Calu3 (cell line): ENCODE data around the gene TYSND1. TPM values are rescaled to one million over a fixed set of nuclear protein-coding genes. Genes with fewer than 3 reads are reported as not detected.

Experiments
- BruUV-seq: library from RNA; stranded (reverse); fragments of 400-500 nt; replicated peaks from 2 replicates; lab custom pipeline; 2021; lab: Mats Ljungman, UMichigan
- CTCF ChIA-PET: fragments of 300-600 bp; sonication (Branson Sonifier 250); formaldehyde crosslinking; loops from one replicate; lab custom pipeline; 2022; ENCODE audit warnings: antibody characterized with exemption; lab: Charles Lee
- DNase-seq: peaks from one replicate; pipeline ENCODE4 v3.0.0; 2022
- H3K27ac Mint-ChIP-seq: one replicate; pipeline ENCODE4 v1.8.0; 2022; ENCODE audit warnings: mixed read lengths; ENCODE audit not compliant: unreplicated experiment
- H3K27me3 Mint-ChIP-seq: one replicate; pipeline ENCODE4 v1.8.0; 2022; ENCODE audit warnings: mixed read lengths; ENCODE audit not compliant: unreplicated experiment
- H3K36me3 Mint-ChIP-seq: one replicate; pipeline ENCODE4 v1.8.0; 2022; ENCODE audit warnings: mild to moderate bottlenecking, moderate library complexity, mixed read lengths; ENCODE audit not compliant: insufficient read depth, unreplicated experiment
- H3K4me1 Mint-ChIP-seq: one replicate; pipeline ENCODE4 v1.8.0; 2022; ENCODE audit warnings: mild to moderate bottlenecking, low read depth, mixed read lengths; ENCODE audit not compliant: unreplicated experiment
- H3K4me3 Mint-ChIP-seq: one replicate; pipeline ENCODE4 v1.8.0; 2022; ENCODE audit warnings: mild to moderate bottlenecking, low read depth, moderate library complexity, mixed read lengths; ENCODE audit not compliant: unreplicated experiment
- H3K9me3 Mint-ChIP-seq: one replicate; pipeline ENCODE4 v1.8.0; 2022; ENCODE audit warnings: low read depth, mixed read lengths; ENCODE audit not compliant: unreplicated experiment
- CTCF ChIP-seq: fragments of 200-600 bp; IDR thresholded peaks from one replicate; pipeline ENCODE4 v1.8.0; 2022; ENCODE audit warnings: antibody characterized with exemption; ENCODE audit not compliant: unreplicated experiment
- intact Hi-C: fragments of 100-400 bp; cut with micrococcal nuclease; formaldehyde crosslinking; loops from one replicate; pipeline ENCODE4 v1.10.0; 2022; ENCODE audit not compliant: unreplicated experiment
- total RNA-seq: library from RNA; stranded (reverse); gene quantifications from 2 replicates; pipeline ENCODE4 v1.2.3, GENCODE V29; 2022

TYSND1 gene
- total RNA-seq, 1 experiment from 2014 or later: 21.4 TPM

- TF ChIP-seq CTCF: no peak
- Mint-ChIP-seq H3K27ac (peak overlapping the region; percentile 94), H3K27me3 (no peaks in the 10 kb centered on the region), H3K36me3 (peaks cover 51% of the 10 kb centered on the region), H3K4me3 (peak overlapping the region; percentile 92), H3K9me3 (no peaks in the 10 kb centered on the region), H3K4me1 (peaks cover 13% of the 10 kb centered on the region)
- CTCF ChIA-PET: interaction anchor here (2.0 to 2.1 kb wide), 2 partner anchors 23 to 53 kb away, joined by 7 to 20 read pairs; partner anchors contain the start of gene TYSND1
- no peak for DNase-seq
- no TSS peak for BruUV-seq
- intact Hi-C loops: no loop called here
Measured at GRCh38 chr10:70169011-70169410, 22.5 kb upstream of the TYSND1 start.

- no peaks in the 10 kb centered on the region for H3K27me3 Mint-ChIP-seq
- H3K4me3 Mint-ChIP-seq: no peak overlapping the region
- no peaks in the 10 kb centered on the region for H3K9me3 Mint-ChIP-seq
- no peak for TF ChIP-seq CTCF
- BruUV-seq: no TSS peak
- intact Hi-C loops: no loop called here
- DNase-seq: no peak
- CTCF ChIA-PET: interaction anchor here (0.7 to 2.0 kb wide), 3 partner anchors 21 to 181 kb away, joined by 3 to 7 read pairs (median 4); partner anchors contain the start of gene TYSND1
- no peak overlapping the region for H3K27ac Mint-ChIP-seq
- peaks cover 30% of the 10 kb centered on the region for H3K4me1 Mint-ChIP-seq
- peaks cover 56% of the 10 kb centered on the region for H3K36me3 Mint-ChIP-seq
Measured at GRCh38 chr10:70167246-70167645, 20.7 kb upstream of the TYSND1 start.

GRCh38 chr10:70166394-70166793, 19.9 kb upstream of the TYSND1 start:
- Mint-ChIP-seq H3K4me3 (no peak overlapping the region), H3K27ac (no peak overlapping the region), H3K4me1 (peaks cover 37% of the 10 kb centered on the region), H3K36me3 (peaks cover 65% of the 10 kb centered on the region), H3K9me3 (no peaks in the 10 kb centered on the region), H3K27me3 (no peaks in the 10 kb centered on the region)
- TF ChIP-seq CTCF: no peak
- intact Hi-C loops: no loop called here
- DNase-seq: no peak
- no TSS peak for BruUV-seq
- CTCF ChIA-PET: no interaction called here

GRCh38 chr10:70164163-70164562, 17.7 kb upstream of the TYSND1 start:
- H3K27me3 Mint-ChIP-seq: no peaks in the 10 kb centered on the region
- CTCF ChIA-PET: no interaction called here
- intact Hi-C loops: no loop called here
- no peak for DNase-seq
- H3K9me3 Mint-ChIP-seq: no peaks in the 10 kb centered on the region
- H3K27ac Mint-ChIP-seq: no peak overlapping the region
- BruUV-seq: no TSS peak
- TF ChIP-seq CTCF: no peak
- H3K4me1 Mint-ChIP-seq: peaks cover 34% of the 10 kb centered on the region
- no peak overlapping the region for H3K4me3 Mint-ChIP-seq
- H3K36me3 Mint-ChIP-seq: peaks cover 48% of the 10 kb centered on the region
